ENCODE results near the gene PKNOX2.

- no peak for TF ChIP-seq POLR2AphosphoS5 (IDR thresholded peaks at IDR 0.05)
- TF ChIP-seq CTCF (IDR thresholded peaks at IDR 0.05), result no peak
Measured at GRCh38 chr11:125281831-125282595, 117.5 kb downstream of the PKNOX2 start.

All from suprapubic skin (tissue), 3 donors.